Sigmoid colon (tissue), 7 donors: Measurements from ENCODE around the gene TGFBR3L. TPM values are rescaled to one million over a fixed set of nuclear protein-coding genes. Genes with fewer than 3 reads are reported as not detected.
"Not testable (repeated sequence)": the region's sequence is repeated elsewhere in the genome, so short reads cannot be mapped to it uniquely, and the experiment has no call there.

Experiments
- DNase-seq: peaks from one replicate; pipeline ENCODE4 v3.0.0-alpha.2; 2019
- H3K27ac ChIP-seq, 4 donors: fragments of 200-600 bp; sonication (generic); one replicate each; pipeline ENCODE4 v1.5.1; 2016 to 2019; ENCODE audit warnings: mild to moderate bottlenecking in 1 of 4
- H3K27me3 ChIP-seq, 3 donors: fragments of 200-600 bp; sonication (generic); one replicate each; pipeline ENCODE4 v1.5.1; 2019; ENCODE audit warnings: mild to moderate bottlenecking in 1 of 3
- H3K36me3 ChIP-seq, 4 donors: fragments of 200-600 bp; sonication (generic); one replicate each; pipeline ENCODE4 v1.5.1; 2016 to 2019
- H3K4me1 ChIP-seq, 4 donors: fragments of 200-600 bp; sonication (generic); one replicate each; pipeline ENCODE4 v1.5.1; 2017 to 2019
- H3K4me3 ChIP-seq, 4 donors: fragments of 200-600 bp; sonication (generic); one replicate each; pipeline ENCODE4 v1.5.1; 2017 to 2019; ENCODE audit warnings: mild to moderate bottlenecking in 2 of 4, moderate library complexity in 1 of 4
- H3K9me3 ChIP-seq, 4 donors: fragments of 200-600 bp in 3 of 4; sonication (generic) in 3 of 4; one replicate each; pipeline versions ENCODE4 v1.5.1 to v1.6.1; 2013 to 2019
- CTCF ChIP-seq, 4 experiments: fragments of 450-650 bp in 3 of 4; fragments of 200-600 bp in 1 of 4; IDR thresholded peaks; one replicate each; pipeline ENCODE4 v1.5.1; 2016 to 2019; ENCODE audit warnings: antibody characterized with exemption in 4 of 4, mild to moderate bottlenecking in 3 of 4, moderate library complexity in 2 of 4
- EP300 ChIP-seq, 4 donors: sonication (generic); formaldehyde crosslinking; IDR thresholded peaks; one replicate each; pipeline ENCODE4 v1.6.1; 2017; ENCODE audit warnings: antibody characterized with exemption in 4 of 4
- POLR2A ChIP-seq, 2 donors: fragments of 450-650 bp; IDR thresholded peaks; one replicate each; pipeline ENCODE4 v1.6.1; 2016; ENCODE audit warnings: antibody characterized with exemption in 2 of 2, mild to moderate bottlenecking in 2 of 2, moderate library complexity in 2 of 2
- POLR2AphosphoS5 ChIP-seq, 4 donors: sonication (generic); formaldehyde crosslinking; IDR thresholded peaks; one replicate each; pipeline ENCODE4 v1.6.1; 2017; ENCODE audit warnings: antibody characterized with exemption in 4 of 4
- WGBS, 2 donors: extraction: QIAGEN DNeasy Blood & Tissue Kit; methylation state at CpG; one replicate each; pipeline ENCODE4 v1.1.7; 2013; 5-methylcytosine and 5-hydroxymethylcytosine counted together
- intact Hi-C: fragments of 100-400 bp; cut with DNase I; formaldehyde crosslinking; loops from one replicate; pipeline ENCODE4 v1.15.1; 2023
- polyA plus RNA-seq, 3 donors: library from polyadenylated mRNA; stranded (reverse); fragments of 200-250 nt; gene quantifications; one replicate each; pipeline ENCODE4 v1.2.3, GENCODE V29; 2013
- total RNA-seq, 4 donors: library from RNA; depleted of rRNA; stranded (reverse); fragments of >200 nt; gene quantifications; one replicate each; pipeline ENCODE4 v1.1.0, GENCODE V29; 2016
- donor health status: healthy with polysubstance abuse.
- donor health status: Bipolar disorder and iron deficiency.
- donor health status: healthy.

TGFBR3L gene
- total and polyA plus RNA-seq, 7 donors, result 1.8 TPM; not detected in 6

- Histone ChIP-seq H3K4me1 (peaks cover 0 to 4% (median 0%) of the 10 kb centered on the region in 4 donors), H3K27me3 (no peaks in the 10 kb centered on the region), H3K36me3 (no peaks in the 10 kb centered on the region), H3K4me3 (no peak overlapping the region), H3K9me3 (no peaks in the 10 kb centered on the region), H3K27ac (no peak overlapping the region)
- WGBS, 2 donors, result 84 to 88% methylated on average over 7 of the region's 7 CpGs
- no peak for DNase-seq
- no peak for TF ChIP-seq CTCF (IDR thresholded peaks at IDR 0.05)
- no peak for TF ChIP-seq EP300 (IDR thresholded peaks at IDR 0.05)
- no peak for TF ChIP-seq POLR2A (IDR thresholded peaks at IDR 0.05)
- no peak for TF ChIP-seq POLR2AphosphoS5 (IDR thresholded peaks at IDR 0.05)
- intact Hi-C loops, result no loop called here
Measured at GRCh38 chr19:7953576-7953975, 38.9 kb downstream of the TGFBR3L start.

GRCh38 chr19:7955696-7956095 lies 41.1 kb downstream of the TGFBR3L start:
- H3K27ac ChIP-seq, result no peak overlapping the region
- H3K9me3 ChIP-seq, result no peaks in the 10 kb centered on the region
- no peak for DNase-seq
- peaks cover 0 to 8% (median 3%) of the 10 kb centered on the region in 4 donors for H3K36me3 ChIP-seq
- peaks cover 0 to 4% (median 0%) of the 10 kb centered on the region in 4 donors for H3K4me1 ChIP-seq
- no peak overlapping the region for H3K4me3 ChIP-seq
- WGBS, 2 donors, result 89 to 91% methylated on average over 11 of the region's 11 CpGs
- intact Hi-C loops, result no loop called here
- H3K27me3 ChIP-seq, result no peaks in the 10 kb centered on the region
- TF ChIP-seq POLR2A (IDR thresholded peaks at IDR 0.05) (no peak), EP300 (IDR thresholded peaks at IDR 0.05) (no peak), CTCF (IDR thresholded peaks at IDR 0.05) (no peak), POLR2AphosphoS5 (IDR thresholded peaks at IDR 0.05) (no peak)

GRCh38 chr19:7959211-7959610 lies 44.6 kb downstream of the TGFBR3L start:
- no peaks in the 10 kb centered on the region for H3K4me1 ChIP-seq
- intact Hi-C loops, result no loop called here
- WGBS, 2 donors, result 50 to 75% methylated on average over 6 of the region's 6 CpGs
- H3K36me3 ChIP-seq, result peaks cover 13 to 43% (median 22%) of the 10 kb centered on the region in 4 donors
- no peak for DNase-seq
- H3K27ac ChIP-seq, result no peak overlapping the region
- H3K4me3 ChIP-seq, result no peak overlapping the region
- TF ChIP-seq POLR2AphosphoS5 (IDR thresholded peaks at IDR 0.05), result no peak
- TF ChIP-seq POLR2A (IDR thresholded peaks at IDR 0.05), result no peak
- TF ChIP-seq EP300 (IDR thresholded peaks at IDR 0.05), result no peak
- TF ChIP-seq CTCF (IDR thresholded peaks at IDR 0.05), result no peak
- H3K27me3 ChIP-seq, result no peaks in the 10 kb centered on the region
- no peaks in the 10 kb centered on the region for H3K9me3 ChIP-seq

GRCh38 chr19:7961082-7961481 lies 46.5 kb downstream of the TGFBR3L start:
- peaks cover 19 to 62% (median 33%) of the 10 kb centered on the region in 4 donors for H3K36me3 ChIP-seq
- H3K9me3 ChIP-seq, H3K27ac ChIP-seq, H3K4me1 ChIP-seq, intact Hi-C loops, H3K4me3 ChIP-seq, H3K27me3 ChIP-seq, DNase-seq: not testable (repeated sequence)
- 94 to 95% methylated on average over 4 of the region's 4 CpGs for WGBS, 2 donors

- Histone ChIP-seq H3K4me1 (no peaks in the 10 kb centered on the region), H3K9me3 (no peaks in the 10 kb centered on the region), H3K4me3 (no peak overlapping the region), H3K27ac (no peak overlapping the region), H3K36me3 (peaks cover 29 to 71% (median 43%) of the 10 kb centered on the region in 4 donors), H3K27me3 (no peaks in the 10 kb centered on the region)
- TF ChIP-seq EP300 (IDR thresholded peaks at IDR 0.05), result no peak
- TF ChIP-seq CTCF (IDR thresholded peaks at IDR 0.05), result no peak
- no peak for TF ChIP-seq POLR2A (IDR thresholded peaks at IDR 0.05)
- no peak for TF ChIP-seq POLR2AphosphoS5 (IDR thresholded peaks at IDR 0.05)
- no peak for DNase-seq
- intact Hi-C loops, result no loop called here
- 84 to 89% methylated on average over 13 of the region's 13 CpGs for WGBS, 2 donors
Measured at GRCh38 chr19:7961920-7962626, 47.4 kb downstream of the TGFBR3L start.
